H9 (cell line): ENCODE data around the gene ABHD17B. TPM values are rescaled to one million over a fixed set of nuclear protein-coding genes. Genes with fewer than 3 reads are reported as not detected.

Experiments used
- DNase-seq: peaks from one replicate; pipeline ENCODE4 v3.0.0-alpha.2; 2017
- H2AFZ ChIP-seq: one replicate; pipeline ENCODE4 v1.6.1; 2013; ENCODE audit warnings: mild to moderate bottlenecking, low read length, control low read depth, moderate library complexity
- H2AK5ac ChIP-seq: 2 replicates; pipeline ENCODE4 v1.6.1; 2013; ENCODE audit warnings: low read length, control low read depth, mixed read lengths; ENCODE audit not compliant: insufficient read length
- H2BK120ac ChIP-seq: one replicate; pipeline ENCODE4 v1.6.1; 2013; ENCODE audit warnings: low read depth, mild to moderate bottlenecking, low read length, control low read depth, inconsistent platforms; ENCODE audit not compliant: poor library complexity, severe bottlenecking
- H2BK12ac ChIP-seq: 2 replicates; pipeline ENCODE4 v1.6.1; 2013; ENCODE audit warnings: low read length, control low read depth, mixed read lengths, low read depth; ENCODE audit not compliant: insufficient read length
- H2BK15ac ChIP-seq: 2 replicates; pipeline ENCODE4 v1.6.1; 2013; ENCODE audit warnings: low read depth, low read length, control low read depth
- H2BK20ac ChIP-seq: one replicate; pipeline ENCODE4 v1.6.1; 2013; ENCODE audit warnings: low read depth, mild to moderate bottlenecking, low read length, control low read depth, inconsistent platforms; ENCODE audit not compliant: poor library complexity, severe bottlenecking
- H2BK5ac ChIP-seq: 2 replicates; pipeline ENCODE4 v1.6.1; 2013; ENCODE audit warnings: low read length, control low read depth, mixed read lengths; ENCODE audit not compliant: insufficient read length
- H3K14ac ChIP-seq: 2 replicates; pipeline ENCODE4 v1.6.1; 2013; ENCODE audit warnings: low read length, control low read depth; ENCODE audit not compliant: insufficient read depth
- H3K18ac ChIP-seq: 2 replicates; pipeline ENCODE4 v1.6.1; 2013; ENCODE audit warnings: low read depth, mild to moderate bottlenecking, mixed read lengths, low read length, control low read depth; ENCODE audit not compliant: insufficient read length
- H3K23ac ChIP-seq: 2 replicates; pipeline ENCODE4 v1.6.1; 2013; ENCODE audit warnings: low read length, control low read depth, mixed read lengths, low read depth; ENCODE audit not compliant: insufficient read length
- H3K23me2 ChIP-seq: 2 replicates; pipeline ENCODE4 v1.6.1; 2013; ENCODE audit warnings: low read depth, mild to moderate bottlenecking, mixed read lengths, low read length, control low read depth; ENCODE audit not compliant: insufficient read length, poor library complexity, severe bottlenecking
- H3K27ac ChIP-seq: 2 replicates; pipeline ENCODE4 v1.5.1; 2013; ENCODE audit warnings: low read length, control low read depth, mixed read lengths, low read depth; ENCODE audit not compliant: insufficient read length
- H3K27me3 ChIP-seq: 2 replicates; pipeline ENCODE4 v1.6.1; 2013; ENCODE audit warnings: low read length, control low read depth, inconsistent platforms; ENCODE audit not compliant: insufficient read depth
- H3K4ac ChIP-seq: 2 replicates; pipeline ENCODE4 v1.6.1; 2013; ENCODE audit warnings: low read depth, mild to moderate bottlenecking, control low read depth, inconsistent platforms, low read length, moderate library complexity
- H3K4me1 ChIP-seq: 2 replicates; pipeline ENCODE4 v1.6.1; 2013; ENCODE audit warnings: low read length, control low read depth, inconsistent platforms; ENCODE audit not compliant: insufficient read depth
- H3K4me2 ChIP-seq: 2 replicates; pipeline ENCODE4 v1.6.1; 2013; ENCODE audit warnings: low read length, control low read depth, mixed read lengths; ENCODE audit not compliant: insufficient read length, insufficient read depth
- H3K56ac ChIP-seq: 2 replicates; pipeline ENCODE4 v1.6.1; 2013; ENCODE audit warnings: low read depth, mild to moderate bottlenecking, mixed read lengths, low read length, control low read depth; ENCODE audit not compliant: insufficient read length
- H3K79me1 ChIP-seq: 2 replicates; pipeline ENCODE4 v1.6.1; 2013; ENCODE audit warnings: low read depth, mild to moderate bottlenecking, moderate library complexity, low read length, control low read depth, inconsistent platforms; ENCODE audit not compliant: insufficient read depth, poor library complexity, severe bottlenecking
- H3K79me2 ChIP-seq: 2 replicates; pipeline ENCODE4 v1.6.1; 2013; ENCODE audit warnings: low read length, control low read depth, inconsistent platforms; ENCODE audit not compliant: insufficient read depth
- H3K9ac ChIP-seq: 2 replicates; pipeline ENCODE4 v1.6.1; 2013; ENCODE audit warnings: low read length, control low read depth, mixed read lengths; ENCODE audit not compliant: insufficient read length; ENCODE audit errors: extremely low read depth
- H3K9me3 ChIP-seq: one replicate; pipeline ENCODE4 v1.6.1; 2013; ENCODE audit warnings: low read depth, low read length, inconsistent platforms; ENCODE audit not compliant: control insufficient read depth
- H3T11ph ChIP-seq: one replicate; pipeline ENCODE4 v1.6.1; 2013; ENCODE audit warnings: mild to moderate bottlenecking, low read length, control low read depth, inconsistent platforms
- H4K20me1 ChIP-seq: one replicate; pipeline ENCODE4 v1.6.1; 2013; ENCODE audit not compliant: control insufficient read depth, insufficient read length, insufficient read depth
- H4K5ac ChIP-seq: 2 replicates; pipeline ENCODE4 v1.6.1; 2013; ENCODE audit warnings: low read depth, mild to moderate bottlenecking, mixed read lengths, low read length, control low read depth; ENCODE audit not compliant: insufficient read length
- H4K8ac ChIP-seq: replicated peaks from 2 replicates; pipeline ENCODE4 v1.6.1; 2013; ENCODE audit warnings: low read length, control low read depth, mixed read lengths, low read depth; ENCODE audit not compliant: insufficient read length
- H4K91ac ChIP-seq: 2 replicates; pipeline ENCODE4 v1.6.1; 2013; ENCODE audit warnings: low read depth, mild to moderate bottlenecking, moderate library complexity, mixed read lengths, low read length, control low read depth; ENCODE audit not compliant: insufficient read length
- H3K27ac Mint-ChIP-seq, 3 experiments: 2 replicates in 2 of 3; 3 replicates in 1 of 3; pipeline ENCODE4 v1.8.0; 2020 to 2021; ENCODE audit warnings: mixed read lengths in 3 of 3, mild to moderate bottlenecking in 1 of 3, moderate library complexity in 1 of 3
- H3K27me3 Mint-ChIP-seq: 2 replicates; pipeline ENCODE4 v1.8.0; 2021; ENCODE audit warnings: low read depth, mild to moderate bottlenecking, moderate library complexity, mixed read lengths
- H3K36me3 Mint-ChIP-seq, 3 experiments: 2 replicates in 2 of 3; 3 replicates in 1 of 3; pipeline ENCODE4 v1.8.0; 2020 to 2021; ENCODE audit warnings: low read depth in 3 of 3, mixed read lengths in 3 of 3; ENCODE audit not compliant: insufficient read depth in 1 of 3
- H3K4me1 Mint-ChIP-seq, 2 experiments: 2 replicates each; pipeline ENCODE4 v1.8.0; 2020; ENCODE audit warnings: mixed read lengths in 2 of 2
- H3K4me3 Mint-ChIP-seq, 2 experiments: 2 replicates in 1 of 2; 3 replicates in 1 of 2; pipeline ENCODE4 v1.8.0; 2020 to 2021; ENCODE audit warnings: mild to moderate bottlenecking in 2 of 2, mixed read lengths in 2 of 2, moderate library complexity in 1 of 2
- H3K9me3 Mint-ChIP-seq, 2 experiments: 2 replicates in 1 of 2; 3 replicates in 1 of 2; pipeline ENCODE4 v1.8.0; 2020; ENCODE audit warnings: mild to moderate bottlenecking in 2 of 2, mixed read lengths in 2 of 2, moderate library complexity in 1 of 2
- CTCF ChIP-seq: fragments of 200-600 bp; sonication (generic); conservative IDR thresholded peaks from 3 replicates; pipeline ENCODE4 v1.8.0; 2021; ENCODE audit warnings: antibody characterized with exemption, mild to moderate bottlenecking
- total RNA-seq: library from RNA; stranded (reverse); gene quantifications from 2 replicates; pipeline ENCODE4 v1.2.1, GENCODE V29; 2021

The ABHD17B gene
- total RNA-seq, 1 experiment from 2014 or later, result 67.6 TPM

GRCh38 chr9:71895117-71895516, 15.9 kb downstream of the ABHD17B start:
- no peak overlapping the region for H3K14ac ChIP-seq

More at GRCh38 chr9:71895117-71895516, 15.9 kb downstream of the ABHD17B start:
- Mint-ChIP-seq H3K9me3 (no peaks in the 10 kb centered on the region), H3K27ac (peak overlapping the region in 1 of 3 experiments; percentile 33; a peak in 1 of 7 replicates), H3K27me3 (no peaks in the 10 kb centered on the region), H3K4me3 (no peak overlapping the region), H3K4me1 (peaks cover 39 to 59% of the 10 kb centered on the region in 2 experiments), H3K36me3 (peaks cover 10 to 33% (median 10%) of the 10 kb centered on the region in 3 experiments; a peak in 6 of 7 replicates)
- H3K9me3 ChIP-seq, result no peaks in the 10 kb centered on the region
- no peak overlapping the region for H4K91ac ChIP-seq
- DNase-seq, result no peak
- no peaks in the 10 kb centered on the region for H3K4me1 ChIP-seq
- H3K79me1 ChIP-seq, result no peaks in the 10 kb centered on the region
- H2AFZ ChIP-seq, result no peak overlapping the region
- no peak overlapping the region for H3K4me2 ChIP-seq
- no peak overlapping the region for H2BK15ac ChIP-seq
- peaks cover 64% of the 10 kb centered on the region; the same call in 1 of the 2 replicates for H3K79me2 ChIP-seq
- H3K27ac ChIP-seq, result no peak overlapping the region
- no peak overlapping the region for H2BK20ac ChIP-seq
- no peak overlapping the region for H3K4ac ChIP-seq
- H3K9ac ChIP-seq, result no peak overlapping the region
- no peak overlapping the region for H2BK120ac ChIP-seq
- H3K56ac ChIP-seq, result no peak overlapping the region
- H4K8ac ChIP-seq, result no peak overlapping the region
- no peak overlapping the region for H4K5ac ChIP-seq
- H3K23ac ChIP-seq, result no peak overlapping the region
- H4K20me1 ChIP-seq, result no peaks in the 10 kb centered on the region
- no peak overlapping the region for H2BK12ac ChIP-seq
- no peak overlapping the region for H3T11ph ChIP-seq
- no peak for TF ChIP-seq CTCF
- no peak overlapping the region for H2BK5ac ChIP-seq
- H3K27me3 ChIP-seq, result no peaks in the 10 kb centered on the region
- H3K18ac ChIP-seq, result no peak overlapping the region
- no peaks in the 10 kb centered on the region for H3K23me2 ChIP-seq
- H2AK5ac ChIP-seq, result no peak overlapping the region
